ENCODE measurements around the gene AHNAK.
"Not testable (repeated sequence)": the region's sequence is repeated elsewhere in the genome, so short reads cannot be mapped to it uniquely, and the experiment has no call there.

Gene AHNAK

GRCh38 chr11:62535802-62536201 lies 10.8 kb downstream of the AHNAK start:
- no peak for DNase-seq (ENCODE audit: low read depth in 2 of 2)

GRCh38 chr11:62534779-62535545 lies 11.6 kb downstream of the AHNAK start:
- no peak for DNase-seq (ENCODE audit: low read depth in 2 of 2)

- DNase-seq (ENCODE audit: low read depth in 2 of 2): no peak
Measured at GRCh38 chr11:62532096-62532495, 14.5 kb downstream of the AHNAK start.

GRCh38 chr11:62516736-62517371 lies 29.8 kb downstream of the AHNAK start:
- DNase-seq (ENCODE audit: low read depth in 2 of 2): no peak

GRCh38 chr11:62514151-62514550 lies 32.5 kb downstream of the AHNAK start:
- no peak for DNase-seq (ENCODE audit: low read depth in 2 of 2)

GRCh38 chr11:62513626-62514025 lies 33.0 kb downstream of the AHNAK start:
- no peak for DNase-seq (ENCODE audit: low read depth in 2 of 2)

GRCh38 chr11:62512961-62513360 lies 33.6 kb downstream of the AHNAK start:
- DNase-seq (ENCODE audit: low read depth in 2 of 2): no peak

- DNase-seq (ENCODE audit: low read depth in 2 of 2): no peak
Measured at GRCh38 chr11:62508336-62509058, 38.1 kb downstream of the AHNAK start.

- no peak for DNase-seq (ENCODE audit: low read depth in 2 of 2)
Measured at GRCh38 chr11:62507125-62507422, 39.5 kb downstream of the AHNAK start.

GRCh38 chr11:62506413-62507124 lies 40.0 kb downstream of the AHNAK start:
- no peak for DNase-seq (ENCODE audit: low read depth in 2 of 2)

- no peak for DNase-seq (ENCODE audit: low read depth in 2 of 2)
Measured at GRCh38 chr11:62505440-62506091, 41.0 kb downstream of the AHNAK start.

GRCh38 chr11:62505059-62505439 lies 41.6 kb downstream of the AHNAK start:
- DNase-seq (ENCODE audit: low read depth in 2 of 2): no peak

GRCh38 chr11:62504158-62504973 lies 42.2 kb downstream of the AHNAK start:
- no peak for DNase-seq (ENCODE audit: low read depth in 2 of 2)

- no peak for DNase-seq (ENCODE audit: low read depth in 2 of 2)
Measured at GRCh38 chr11:62502030-62502730, 44.4 kb downstream of the AHNAK start.

GRCh38 chr11:62501432-62501891 lies 45.1 kb downstream of the AHNAK start:
- no peak for DNase-seq (ENCODE audit: low read depth in 2 of 2)

- DNase-seq (ENCODE audit: low read depth in 2 of 2): no peak
Measured at GRCh38 chr11:62500650-62501030, 46.0 kb downstream of the AHNAK start.

- DNase-seq (ENCODE audit: low read depth in 2 of 2): no peak
Measured at GRCh38 chr11:62499944-62500649, 46.5 kb downstream of the AHNAK start.

GRCh38 chr11:62499311-62499943 lies 47.2 kb downstream of the AHNAK start:
- not testable (repeated sequence) for DNase-seq (ENCODE audit: low read depth in 2 of 2)
